GM23338 (cell line): Measurements from ENCODE around the gene SYCN. TPM values are rescaled to one million over a fixed set of nuclear protein-coding genes. Genes with fewer than 3 reads are reported as not detected.

ENCODE experiments used
- ATAC-seq: fragments of 200-7000 bp; cut with Tn5 transposase; 3 replicates; pipeline ENCODE4 v1.9.1; 2020
- DNase-seq: peaks from one replicate; pipeline ENCODE4 v3.0.0-alpha.2; 2015; ENCODE audit warnings: low spot score
- H2AFZ ChIP-seq: fragments of 200-600 bp; sonication (generic); 2 replicates; pipeline ENCODE4 v1.8.0; 2016; ENCODE audit warnings: antibody characterized with exemption, mild to moderate bottlenecking, moderate library complexity
- H3F3A ChIP-seq: fragments of 200-600 bp; sonication (generic); replicated peaks from 2 replicates; pipeline ENCODE4 v1.8.0; 2017; ENCODE audit warnings: antibody characterized with exemption, mixed run types, low read depth
- H3K27ac ChIP-seq: fragments of 200-600 bp; sonication (generic); 2 replicates; pipeline ENCODE4 v1.6.1; 2016; ENCODE audit warnings: low read depth
- H3K27me3 ChIP-seq: fragments of 200-600 bp; sonication (generic); 2 replicates; pipeline ENCODE4 v1.8.0; 2016; ENCODE audit warnings: mild to moderate bottlenecking, mixed run types, moderate library complexity; ENCODE audit not compliant: insufficient read depth
- H3K36me3 ChIP-seq: fragments of 200-600 bp; sonication (generic); 2 replicates; pipeline ENCODE4 v1.8.0; 2016; ENCODE audit warnings: mild to moderate bottlenecking; ENCODE audit not compliant: insufficient read depth
- H3K4me1 ChIP-seq: fragments of 200-600 bp; sonication (generic); 2 replicates; pipeline ENCODE4 v1.8.0; 2016; ENCODE audit warnings: mild to moderate bottlenecking, moderate library complexity; ENCODE audit not compliant: insufficient read depth
- H3K4me2 ChIP-seq: fragments of 200-600 bp; sonication (generic); 2 replicates; pipeline ENCODE4 v1.7.1; 2017; ENCODE audit warnings: mixed run types
- H3K4me3 ChIP-seq: fragments of 200-600 bp; sonication (generic); 2 replicates; pipeline ENCODE4 v1.6.1; 2016; ENCODE audit warnings: mixed run types
- H3K79me2 ChIP-seq: fragments of 200-600 bp; sonication (generic); replicated peaks from 2 replicates; pipeline ENCODE4 v1.8.0; 2017; ENCODE audit warnings: mild to moderate bottlenecking; ENCODE audit not compliant: insufficient read depth
- H3K9me2 ChIP-seq: fragments of 200-600 bp; sonication (generic); 2 replicates; pipeline ENCODE4 v1.8.0; 2017; ENCODE audit not compliant: insufficient read depth
- H4K20me1 ChIP-seq: fragments of 200-600 bp; sonication (generic); replicated peaks from 2 replicates; pipeline ENCODE4 v1.8.0; 2017; ENCODE audit warnings: mild to moderate bottlenecking; ENCODE audit not compliant: insufficient read depth
- H3K27ac Mint-ChIP-seq: 2 replicates; pipeline ENCODE4 v1.8.0; 2020; ENCODE audit warnings: inconsistent platforms, mild to moderate bottlenecking, moderate library complexity, mixed read lengths
- H3K27me3 Mint-ChIP-seq: 3 replicates; pipeline ENCODE4 v1.8.0; 2022; ENCODE audit warnings: low read depth, mild to moderate bottlenecking, moderate library complexity, mixed read lengths, inconsistent platforms; ENCODE audit not compliant: insufficient read depth, poor library complexity
- H3K36me3 Mint-ChIP-seq: 3 replicates; pipeline ENCODE4 v1.8.0; 2021; ENCODE audit warnings: low read depth, mild to moderate bottlenecking, inconsistent platforms, moderate library complexity, mixed read lengths
- H3K4me1 Mint-ChIP-seq: 3 replicates; pipeline ENCODE4 v1.8.0; 2020; ENCODE audit warnings: mild to moderate bottlenecking, inconsistent platforms, mixed read lengths
- H3K4me3 Mint-ChIP-seq: 3 replicates; pipeline ENCODE4 v1.8.0; 2021; ENCODE audit warnings: moderate library complexity, mild to moderate bottlenecking, inconsistent platforms, mixed read lengths
- H3K9me3 Mint-ChIP-seq: 3 replicates; pipeline ENCODE4 v1.8.0; 2020; ENCODE audit warnings: moderate library complexity, mild to moderate bottlenecking, inconsistent platforms, mixed read lengths
- CREB1 ChIP-seq: fragments of 250-450 bp; sonication (Bioruptor Pico); IDR thresholded peaks from 2 replicates; pipeline ENCODE4 v1.5.0; 2020; ENCODE audit warnings: low read depth, mild to moderate bottlenecking, moderate library complexity
- EZH2 ChIP-seq: fragments of 200-600 bp; sonication (generic); IDR thresholded peaks from one replicate; pipeline ENCODE4 v1.8.0; 2017; ENCODE audit warnings: antibody characterized with exemption, mild to moderate bottlenecking, low read depth; ENCODE audit not compliant: unreplicated experiment
- EZH2phosphoT487 ChIP-seq: fragments of 200-600 bp; sonication (generic); IDR thresholded peaks from one replicate; pipeline ENCODE4 v1.8.1; 2018; ENCODE audit warnings: antibody characterized with exemption; ENCODE audit not compliant: unreplicated experiment
- JUNB ChIP-seq: IDR thresholded peaks from one replicate; pipeline ENCODE4 v1.6.1; 2016; ENCODE audit warnings: antibody characterized with exemption; ENCODE audit not compliant: unreplicated experiment
- NANOG ChIP-seq: IDR thresholded peaks from 2 replicates; pipeline ENCODE4 v1.6.1; 2016; ENCODE audit warnings: antibody characterized with exemption, borderline replicate concordance
- POLR2AphosphoS5 ChIP-seq: IDR thresholded peaks from 2 replicates; pipeline ENCODE4 v1.6.1; 2016; ENCODE audit warnings: antibody characterized with exemption, low read depth
- STAT1 ChIP-seq: IDR thresholded peaks from one replicate; pipeline ENCODE4 v1.6.1; 2016; ENCODE audit warnings: antibody characterized with exemption; ENCODE audit not compliant: unreplicated experiment
- ZNF114 ChIP-seq: fragments of 250-450 bp; sonication (Bioruptor Pico); IDR thresholded peaks from 2 replicates; pipeline ENCODE4 v1.5.0; 2020; ENCODE audit warnings: mild to moderate bottlenecking, moderate library complexity
- ZNF331 ChIP-seq: fragments of 250-450 bp; sonication (Bioruptor Pico); IDR thresholded peaks from 2 replicates; pipeline ENCODE4 v1.5.0; 2020; ENCODE audit warnings: low read depth, mild to moderate bottlenecking, moderate library complexity
- polyA plus RNA-seq: library from polyadenylated mRNA; unstranded; fragments of >200 nt; fragmentation: Nextera tagmentation; extraction: Ambion mirVana; gene quantifications from 2 replicates; pipeline ENCODE4 v1.2.1, GENCODE V29; 2016
- total RNA-seq: library from RNA; depleted of rRNA; stranded (reverse); fragments of >200 nt; shearing (Covaris generic); gene quantifications from 2 replicates; pipeline ENCODE4 v1.2.3, GENCODE V29; 2014
- TF ChIP-seq, protein P1 (sequence below): IDR thresholded peaks from one replicate; pipeline ENCODE4 v1.6.1; 2018; ENCODE audit warnings: antibody characterized with exemption; ENCODE audit not compliant: unreplicated experiment
- TF ChIP-seq, protein P2 (sequence below), 2 experiments: fragments of 200-600 bp in 1 of 2; sonication (generic) in 1 of 2; conservative IDR thresholded peaks; 2 replicates each; pipeline versions ENCODE4 v1.5.1 to v1.6.1; 2016 to 2017; ENCODE audit warnings: antibody characterized with exemption in 2 of 2, low read depth in 2 of 2, mild to moderate bottlenecking in 2 of 2, moderate library complexity in 1 of 2
- TF ChIP-seq, protein P3 (sequence below): IDR thresholded peaks from 2 replicates; pipeline ENCODE4 v1.6.1; 2016; ENCODE audit warnings: antibody characterized with exemption
- TF ChIP-seq, protein P4 (sequence below): fragments of 250-450 bp; sonication (Bioruptor Pico); IDR thresholded peaks from 2 replicates; pipeline ENCODE4 v1.5.0; 2020; ENCODE audit warnings: mild to moderate bottlenecking, moderate library complexity

The SYCN gene
- total and polyA plus RNA-seq, 2 experiments from 2014 or later: not detected

DNA sequence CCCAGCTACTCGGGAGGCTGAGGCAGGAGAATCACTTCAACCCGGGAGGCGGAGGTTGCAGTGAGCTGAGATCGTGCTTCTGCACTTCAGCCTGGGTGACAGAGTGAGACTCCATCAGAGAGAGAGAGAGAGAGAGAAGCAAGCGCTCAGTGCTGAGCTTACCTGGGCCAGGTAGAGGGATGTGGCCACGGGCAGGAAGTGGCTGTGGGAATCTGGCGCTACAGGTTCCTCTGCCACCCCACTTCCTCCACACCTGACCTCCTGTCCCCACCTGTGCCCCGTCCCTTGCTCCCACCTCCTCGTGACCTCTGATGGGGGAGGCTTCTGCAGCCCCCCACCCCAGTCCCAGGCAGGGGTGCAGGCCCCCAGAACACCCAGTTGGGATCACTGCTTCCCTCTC, 8.3 kb downstream of the SYCN start:
- H2AFZ ChIP-seq: peak overlapping the region; percentile 56; the same call in 1 of the 2 replicates
- no peak for DNase-seq
- H3K36me3 Mint-ChIP-seq: no peaks in the 10 kb centered on the region; the same call in 2 of the 3 replicates
- no peaks in the 10 kb centered on the region for H3K9me2 ChIP-seq
- peak overlapping the region; percentile 37; the same call in 1 of the 2 replicates for H3K27ac Mint-ChIP-seq
- no peak for TF ChIP-seq JUNB
- TF ChIP-seq, protein P1, sequence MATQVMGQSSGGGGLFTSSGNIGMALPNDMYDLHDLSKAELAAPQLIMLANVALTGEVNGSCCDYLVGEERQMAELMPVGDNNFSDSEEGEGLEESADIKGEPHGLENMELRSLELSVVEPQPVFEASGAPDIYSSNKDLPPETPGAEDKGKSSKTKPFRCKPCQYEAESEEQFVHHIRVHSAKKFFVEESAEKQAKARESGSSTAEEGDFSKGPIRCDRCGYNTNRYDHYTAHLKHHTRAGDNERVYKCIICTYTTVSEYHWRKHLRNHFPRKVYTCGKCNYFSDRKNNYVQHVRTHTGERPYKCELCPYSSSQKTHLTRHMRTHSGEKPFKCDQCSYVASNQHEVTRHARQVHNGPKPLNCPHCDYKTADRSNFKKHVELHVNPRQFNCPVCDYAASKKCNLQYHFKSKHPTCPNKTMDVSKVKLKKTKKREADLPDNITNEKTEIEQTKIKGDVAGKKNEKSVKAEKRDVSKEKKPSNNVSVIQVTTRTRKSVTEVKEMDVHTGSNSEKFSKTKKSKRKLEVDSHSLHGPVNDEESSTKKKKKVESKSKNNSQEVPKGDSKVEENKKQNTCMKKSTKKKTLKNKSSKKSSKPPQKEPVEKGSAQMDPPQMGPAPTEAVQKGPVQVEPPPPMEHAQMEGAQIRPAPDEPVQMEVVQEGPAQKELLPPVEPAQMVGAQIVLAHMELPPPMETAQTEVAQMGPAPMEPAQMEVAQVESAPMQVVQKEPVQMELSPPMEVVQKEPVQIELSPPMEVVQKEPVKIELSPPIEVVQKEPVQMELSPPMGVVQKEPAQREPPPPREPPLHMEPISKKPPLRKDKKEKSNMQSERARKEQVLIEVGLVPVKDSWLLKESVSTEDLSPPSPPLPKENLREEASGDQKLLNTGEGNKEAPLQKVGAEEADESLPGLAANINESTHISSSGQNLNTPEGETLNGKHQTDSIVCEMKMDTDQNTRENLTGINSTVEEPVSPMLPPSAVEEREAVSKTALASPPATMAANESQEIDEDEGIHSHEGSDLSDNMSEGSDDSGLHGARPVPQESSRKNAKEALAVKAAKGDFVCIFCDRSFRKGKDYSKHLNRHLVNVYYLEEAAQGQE: no peak
- no peak for TF ChIP-seq EZH2
- TF ChIP-seq, protein P2, sequence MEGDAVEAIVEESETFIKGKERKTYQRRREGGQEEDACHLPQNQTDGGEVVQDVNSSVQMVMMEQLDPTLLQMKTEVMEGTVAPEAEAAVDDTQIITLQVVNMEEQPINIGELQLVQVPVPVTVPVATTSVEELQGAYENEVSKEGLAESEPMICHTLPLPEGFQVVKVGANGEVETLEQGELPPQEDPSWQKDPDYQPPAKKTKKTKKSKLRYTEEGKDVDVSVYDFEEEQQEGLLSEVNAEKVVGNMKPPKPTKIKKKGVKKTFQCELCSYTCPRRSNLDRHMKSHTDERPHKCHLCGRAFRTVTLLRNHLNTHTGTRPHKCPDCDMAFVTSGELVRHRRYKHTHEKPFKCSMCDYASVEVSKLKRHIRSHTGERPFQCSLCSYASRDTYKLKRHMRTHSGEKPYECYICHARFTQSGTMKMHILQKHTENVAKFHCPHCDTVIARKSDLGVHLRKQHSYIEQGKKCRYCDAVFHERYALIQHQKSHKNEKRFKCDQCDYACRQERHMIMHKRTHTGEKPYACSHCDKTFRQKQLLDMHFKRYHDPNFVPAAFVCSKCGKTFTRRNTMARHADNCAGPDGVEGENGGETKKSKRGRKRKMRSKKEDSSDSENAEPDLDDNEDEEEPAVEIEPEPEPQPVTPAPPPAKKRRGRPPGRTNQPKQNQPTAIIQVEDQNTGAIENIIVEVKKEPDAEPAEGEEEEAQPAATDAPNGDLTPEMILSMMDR (conservative IDR thresholded peaks at IDR 0.05; ENCODE audit: low read depth in 2 of 2): no peak
- TF ChIP-seq POLR2AphosphoS5: no peak
- no peak for TF ChIP-seq STAT1
- TF ChIP-seq, protein P3, sequence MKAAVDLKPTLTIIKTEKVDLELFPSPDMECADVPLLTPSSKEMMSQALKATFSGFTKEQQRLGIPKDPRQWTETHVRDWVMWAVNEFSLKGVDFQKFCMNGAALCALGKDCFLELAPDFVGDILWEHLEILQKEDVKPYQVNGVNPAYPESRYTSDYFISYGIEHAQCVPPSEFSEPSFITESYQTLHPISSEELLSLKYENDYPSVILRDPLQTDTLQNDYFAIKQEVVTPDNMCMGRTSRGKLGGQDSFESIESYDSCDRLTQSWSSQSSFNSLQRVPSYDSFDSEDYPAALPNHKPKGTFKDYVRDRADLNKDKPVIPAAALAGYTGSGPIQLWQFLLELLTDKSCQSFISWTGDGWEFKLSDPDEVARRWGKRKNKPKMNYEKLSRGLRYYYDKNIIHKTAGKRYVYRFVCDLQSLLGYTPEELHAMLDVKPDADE: no peak
- TF ChIP-seq NANOG: no peak
- TF ChIP-seq ZNF331 (CRISPR knock-in tag): no peak
- TF ChIP-seq CREB1 (CRISPR knock-in tag): no peak
- TF ChIP-seq, protein P4, sequence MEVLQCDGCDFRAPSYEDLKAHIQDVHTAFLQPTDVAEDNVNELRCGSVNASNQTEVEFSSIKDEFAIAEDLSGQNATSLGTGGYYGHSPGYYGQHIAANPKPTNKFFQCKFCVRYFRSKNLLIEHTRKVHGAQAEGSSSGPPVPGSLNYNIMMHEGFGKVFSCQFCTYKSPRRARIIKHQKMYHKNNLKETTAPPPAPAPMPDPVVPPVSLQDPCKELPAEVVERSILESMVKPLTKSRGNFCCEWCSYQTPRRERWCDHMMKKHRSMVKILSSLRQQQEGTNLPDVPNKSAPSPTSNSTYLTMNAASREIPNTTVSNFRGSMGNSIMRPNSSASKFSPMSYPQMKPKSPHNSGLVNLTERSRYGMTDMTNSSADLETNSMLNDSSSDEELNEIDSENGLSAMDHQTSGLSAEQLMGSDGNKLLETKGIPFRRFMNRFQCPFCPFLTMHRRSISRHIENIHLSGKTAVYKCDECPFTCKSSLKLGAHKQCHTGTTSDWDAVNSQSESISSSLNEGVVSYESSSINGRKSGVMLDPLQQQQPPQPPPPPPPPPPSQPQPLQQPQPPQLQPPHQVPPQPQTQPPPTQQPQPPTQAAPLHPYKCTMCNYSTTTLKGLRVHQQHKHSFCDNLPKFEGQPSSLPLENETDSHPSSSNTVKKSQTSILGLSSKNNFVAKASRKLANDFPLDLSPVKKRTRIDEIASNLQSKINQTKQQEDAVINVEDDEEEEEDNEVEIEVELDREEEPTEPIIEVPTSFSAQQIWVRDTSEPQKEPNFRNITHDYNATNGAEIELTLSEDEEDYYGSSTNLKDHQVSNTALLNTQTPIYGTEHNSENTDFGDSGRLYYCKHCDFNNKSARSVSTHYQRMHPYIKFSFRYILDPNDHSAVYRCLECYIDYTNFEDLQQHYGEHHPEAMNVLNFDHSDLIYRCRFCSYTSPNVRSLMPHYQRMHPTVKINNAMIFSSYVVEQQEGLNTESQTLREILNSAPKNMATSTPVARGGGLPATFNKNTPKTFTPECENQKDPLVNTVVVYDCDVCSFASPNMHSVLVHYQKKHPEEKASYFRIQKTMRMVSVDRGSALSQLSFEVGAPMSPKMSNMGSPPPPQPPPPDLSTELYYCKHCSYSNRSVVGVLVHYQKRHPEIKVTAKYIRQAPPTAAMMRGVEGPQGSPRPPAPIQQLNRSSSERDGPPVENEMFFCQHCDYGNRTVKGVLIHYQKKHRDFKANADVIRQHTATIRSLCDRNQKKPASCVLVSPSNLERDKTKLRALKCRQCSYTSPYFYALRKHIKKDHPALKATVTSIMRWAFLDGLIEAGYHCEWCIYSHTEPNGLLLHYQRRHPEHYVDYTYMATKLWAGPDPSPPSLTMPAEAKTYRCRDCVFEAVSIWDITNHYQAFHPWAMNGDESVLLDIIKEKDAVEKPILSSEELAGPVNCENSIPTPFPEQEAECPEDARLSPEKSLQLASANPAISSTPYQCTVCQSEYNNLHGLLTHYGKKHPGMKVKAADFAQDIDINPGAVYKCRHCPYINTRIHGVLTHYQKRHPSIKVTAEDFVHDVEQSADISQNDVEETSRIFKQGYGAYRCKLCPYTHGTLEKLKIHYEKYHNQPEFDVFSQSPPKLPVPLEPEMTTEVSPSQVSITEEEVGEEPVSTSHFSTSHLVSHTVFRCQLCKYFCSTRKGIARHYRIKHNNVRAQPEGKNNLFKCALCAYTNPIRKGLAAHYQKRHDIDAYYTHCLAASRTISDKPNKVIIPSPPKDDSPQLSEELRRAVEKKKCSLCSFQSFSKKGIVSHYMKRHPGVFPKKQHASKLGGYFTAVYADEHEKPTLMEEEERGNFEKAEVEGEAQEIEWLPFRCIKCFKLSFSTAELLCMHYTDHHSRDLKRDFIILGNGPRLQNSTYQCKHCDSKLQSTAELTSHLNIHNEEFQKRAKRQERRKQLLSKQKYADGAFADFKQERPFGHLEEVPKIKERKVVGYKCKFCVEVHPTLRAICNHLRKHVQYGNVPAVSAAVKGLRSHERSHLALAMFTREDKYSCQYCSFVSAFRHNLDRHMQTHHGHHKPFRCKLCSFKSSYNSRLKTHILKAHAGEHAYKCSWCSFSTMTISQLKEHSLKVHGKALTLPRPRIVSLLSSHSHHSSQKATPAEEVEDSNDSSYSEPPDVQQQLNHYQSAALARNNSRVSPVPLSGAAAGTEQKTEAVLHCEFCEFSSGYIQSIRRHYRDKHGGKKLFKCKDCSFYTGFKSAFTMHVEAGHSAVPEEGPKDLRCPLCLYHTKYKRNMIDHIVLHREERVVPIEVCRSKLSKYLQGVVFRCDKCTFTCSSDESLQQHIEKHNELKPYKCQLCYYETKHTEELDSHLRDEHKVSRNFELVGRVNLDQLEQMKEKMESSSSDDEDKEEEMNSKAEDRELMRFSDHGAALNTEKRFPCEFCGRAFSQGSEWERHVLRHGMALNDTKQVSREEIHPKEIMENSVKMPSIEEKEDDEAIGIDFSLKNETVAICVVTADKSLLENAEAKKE: no peak
- no peak for TF ChIP-seq EZH2phosphoT487
- TF ChIP-seq ZNF114 (CRISPR knock-in tag): no peak
- peak overlapping the region; percentile 78; the same call in 1 of the 2 replicates for H3K4me2 ChIP-seq
- H3K27ac ChIP-seq: no peak overlapping the region
- H3K4me3 Mint-ChIP-seq: peak overlapping the region; percentile 32; the same call in 1 of the 3 replicates
- H3K4me1 Mint-ChIP-seq: peaks cover 21% of the 10 kb centered on the region
- H4K20me1 ChIP-seq: no peaks in the 10 kb centered on the region
- peaks cover 6% of the 10 kb centered on the region for H3K4me1 ChIP-seq
- H3K27me3 Mint-ChIP-seq: peaks cover 40% of the 10 kb centered on the region
- H3K79me2 ChIP-seq: no peaks in the 10 kb centered on the region
- H3K9me3 Mint-ChIP-seq: peaks cover 3% of the 10 kb centered on the region; the same call in 2 of the 3 replicates
- no peaks in the 10 kb centered on the region for H3F3A ChIP-seq
- H3K27me3 ChIP-seq: peaks cover 30% of the 10 kb centered on the region
- H3K36me3 ChIP-seq: no peaks in the 10 kb centered on the region
- peak; percentile 11; the same call in 2 of the 3 replicates for ATAC-seq
- no peak overlapping the region for H3K4me3 ChIP-seq
